Sigmoid colon (tissue), 7 donors: ENCODE data around the gene CFLAR. TPM values are rescaled to one million over a fixed set of nuclear protein-coding genes. Genes with fewer than 3 reads are reported as not detected.

Source experiments
- DNase-seq: peaks from one replicate; pipeline ENCODE4 v3.0.0-alpha.2; 2019
- H3K27ac ChIP-seq, 4 donors: fragments of 200-600 bp; sonication (generic); one replicate each; pipeline ENCODE4 v1.5.1; 2016 to 2019; ENCODE audit warnings: mild to moderate bottlenecking in 1 of 4
- H3K27me3 ChIP-seq, 3 donors: fragments of 200-600 bp; sonication (generic); one replicate each; pipeline ENCODE4 v1.5.1; 2019; ENCODE audit warnings: mild to moderate bottlenecking in 1 of 3
- H3K36me3 ChIP-seq, 4 donors: fragments of 200-600 bp; sonication (generic); one replicate each; pipeline ENCODE4 v1.5.1; 2016 to 2019
- H3K4me1 ChIP-seq, 4 donors: fragments of 200-600 bp; sonication (generic); one replicate each; pipeline ENCODE4 v1.5.1; 2017 to 2019
- H3K4me3 ChIP-seq, 4 donors: fragments of 200-600 bp; sonication (generic); one replicate each; pipeline ENCODE4 v1.5.1; 2017 to 2019; ENCODE audit warnings: mild to moderate bottlenecking in 2 of 4, moderate library complexity in 1 of 4
- H3K9me3 ChIP-seq, 4 donors: fragments of 200-600 bp in 3 of 4; sonication (generic) in 3 of 4; one replicate each; pipeline versions ENCODE4 v1.5.1 to v1.6.1; 2013 to 2019
- CTCF ChIP-seq, 4 experiments: fragments of 450-650 bp in 3 of 4; fragments of 200-600 bp in 1 of 4; IDR thresholded peaks; one replicate each; pipeline ENCODE4 v1.5.1; 2016 to 2019; ENCODE audit warnings: antibody characterized with exemption in 4 of 4, mild to moderate bottlenecking in 3 of 4, moderate library complexity in 2 of 4
- EP300 ChIP-seq, 4 donors: sonication (generic); formaldehyde crosslinking; IDR thresholded peaks; one replicate each; pipeline ENCODE4 v1.6.1; 2017; ENCODE audit warnings: antibody characterized with exemption in 4 of 4
- POLR2A ChIP-seq, 2 donors: fragments of 450-650 bp; IDR thresholded peaks; one replicate each; pipeline ENCODE4 v1.6.1; 2016; ENCODE audit warnings: antibody characterized with exemption in 2 of 2, mild to moderate bottlenecking in 2 of 2, moderate library complexity in 2 of 2
- POLR2AphosphoS5 ChIP-seq, 4 donors: sonication (generic); formaldehyde crosslinking; IDR thresholded peaks; one replicate each; pipeline ENCODE4 v1.6.1; 2017; ENCODE audit warnings: antibody characterized with exemption in 4 of 4
- WGBS, 2 donors: extraction: QIAGEN DNeasy Blood & Tissue Kit; methylation state at CpG; one replicate each; pipeline ENCODE4 v1.1.7; 2013; 5-methylcytosine and 5-hydroxymethylcytosine counted together
- intact Hi-C: fragments of 100-400 bp; cut with DNase I; formaldehyde crosslinking; loops from one replicate; pipeline ENCODE4 v1.15.1; 2023
- polyA plus RNA-seq, 3 donors: library from polyadenylated mRNA; stranded (reverse); fragments of 200-250 nt; gene quantifications; one replicate each; pipeline ENCODE4 v1.2.3, GENCODE V29; 2013
- total RNA-seq, 4 donors: library from RNA; depleted of rRNA; stranded (reverse); fragments of >200 nt; gene quantifications; one replicate each; pipeline ENCODE4 v1.1.0, GENCODE V29; 2016
- donor health status: healthy with polysubstance abuse.
- donor health status: Bipolar disorder and iron deficiency.
- donor health status: healthy.

CFLAR gene
- total and polyA plus RNA-seq, 7 donors, result 32.4 to 243 (median 113) TPM

- Histone ChIP-seq H3K27ac (peak overlapping the region; percentile 71 to 99 (median 76)), H3K4me3 (peak overlapping the region in 2 of 4 donors; percentile 4 to 19), H3K9me3 (no peaks in the 10 kb centered on the region), H3K4me1 (peaks cover 0 to 95% (median 81%) of the 10 kb centered on the region in 4 donors), H3K27me3 (no peaks in the 10 kb centered on the region), H3K36me3 (peaks cover 0 to 6% (median 0%) of the 10 kb centered on the region in 4 donors)
- TF ChIP-seq POLR2AphosphoS5 (IDR thresholded peaks at IDR 0.05) (peak in 2 of 4 donors; percentile 22 to 38), CTCF (IDR thresholded peaks at IDR 0.05) (no peak)
- 37 to 55% methylated on average over 5 of the region's 5 CpGs for WGBS, 2 donors
- no peak for DNase-seq
- intact Hi-C loops, result no loop called here
Measured at GRCh38 chr2:201127570-201127969, 11.6 kb downstream of the CFLAR start.

- H3K36me3 ChIP-seq, result peaks cover 0 to 8% (median 2%) of the 10 kb centered on the region in 4 donors
- no peak overlapping the region for H3K4me3 ChIP-seq
- no peaks in the 10 kb centered on the region for H3K27me3 ChIP-seq
- H3K4me1 ChIP-seq, result peaks cover 0 to 91% (median 79%) of the 10 kb centered on the region in 4 donors
- H3K9me3 ChIP-seq, result no peaks in the 10 kb centered on the region
- DNase-seq, result no peak
- peak overlapping the region; percentile 71 to 99 (median 76) for H3K27ac ChIP-seq
- TF ChIP-seq POLR2A (IDR thresholded peaks at IDR 0.05) (no peak), POLR2AphosphoS5 (IDR thresholded peaks at IDR 0.05) (no peak), CTCF (IDR thresholded peaks at IDR 0.05) (no peak), EP300 (IDR thresholded peaks at IDR 0.05) (no peak)
- WGBS, 2 donors, result 83 to 88% methylated on average over 1 of the region's 1 CpG
- intact Hi-C loops, result no loop called here
Measured at GRCh38 chr2:201128033-201128432, 12.1 kb downstream of the CFLAR start.

GRCh38 chr2:201128933-201129505, 13.1 kb downstream of the CFLAR start:
- TF ChIP-seq POLR2AphosphoS5 (IDR thresholded peaks at IDR 0.05) (no peak), CTCF (IDR thresholded peaks at IDR 0.05) (no peak), EP300 (IDR thresholded peaks at IDR 0.05) (no peak), POLR2A (IDR thresholded peaks at IDR 0.05) (no peak)
- H3K36me3 ChIP-seq, result peaks cover 0 to 12% (median 6%) of the 10 kb centered on the region in 4 donors
- 11 to 19% methylated on average over 4 of the region's 4 CpGs for WGBS, 2 donors
- intact Hi-C loops, result no loop called here
- H3K4me1 ChIP-seq, result peaks cover 0 to 81% (median 70%) of the 10 kb centered on the region in 4 donors
- no peaks in the 10 kb centered on the region for H3K9me3 ChIP-seq
- H3K27ac ChIP-seq, result peak overlapping the region; percentile 51 to 99 (median 74)
- no peak overlapping the region for H3K4me3 ChIP-seq
- DNase-seq, result no peak
- no peaks in the 10 kb centered on the region for H3K27me3 ChIP-seq

- H3K4me3 ChIP-seq, result no peak overlapping the region
- intact Hi-C loops, result no loop called here
- no peaks in the 10 kb centered on the region for H3K27me3 ChIP-seq
- DNase-seq, result no peak
- H3K9me3 ChIP-seq, result no peaks in the 10 kb centered on the region
- H3K4me1 ChIP-seq, result peaks cover 0 to 65% (median 54%) of the 10 kb centered on the region in 4 donors
- WGBS, 2 donors, result 66 to 83% methylated on average over 3 of the region's 3 CpGs
- peak overlapping the region; percentile 18 to 99 (median 48) for H3K27ac ChIP-seq
- no peak for TF ChIP-seq CTCF (IDR thresholded peaks at IDR 0.05)
- peak in 1 of 4 donors; percentile 6 for TF ChIP-seq POLR2AphosphoS5 (IDR thresholded peaks at IDR 0.05)
- TF ChIP-seq POLR2A (IDR thresholded peaks at IDR 0.05), result no peak
- TF ChIP-seq EP300 (IDR thresholded peaks at IDR 0.05), result no peak
- peaks cover 0 to 22% (median 11%) of the 10 kb centered on the region in 4 donors for H3K36me3 ChIP-seq
Measured at GRCh38 chr2:201130524-201131186, 14.7 kb downstream of the CFLAR start.
